AG09319 (cell line): ENCODE measurements around the gene SDCBP2.

Experiments used
- DNase-seq: peaks from one replicate; pipeline ENCODE4 v3.0.0-alpha.2; 2010; ENCODE audit warnings: low read depth; ENCODE audit errors: extremely low read depth
- CTCF ChIP-seq: IDR thresholded peaks from 2 replicates; pipeline ENCODE4 v1.5.1; 2011; ENCODE audit warnings: low read depth, mild to moderate bottlenecking, inconsistent platforms, low read length, moderate library complexity

Gene SDCBP2

GRCh38 chr20:1327241-1327653 lies 1.7 kb downstream of the SDCBP2 start:
- TF ChIP-seq CTCF: no peak
- no peak for DNase-seq

- DNase-seq: no peak
- no peak for TF ChIP-seq CTCF
These were observed 2.7 kb downstream of the SDCBP2 start for GRCh38 chr20:1326031-1326930.

- TF ChIP-seq CTCF: no peak
- peak; percentile 94 for DNase-seq
These were observed 3.5 kb downstream of the SDCBP2 start for GRCh38 chr20:1325173-1326030.

- DNase-seq: no peak
- no peak for TF ChIP-seq CTCF
These were observed 4.3 kb downstream of the SDCBP2 start for GRCh38 chr20:1324598-1325172.

GRCh38 chr20:1323830-1324597 lies 4.9 kb downstream of the SDCBP2 start:
- TF ChIP-seq CTCF: no peak
- no peak for DNase-seq

- DNase-seq: no peak
- no peak for TF ChIP-seq CTCF
These were observed 5.7 kb downstream of the SDCBP2 start for GRCh38 chr20:1323256-1323655.
